ENCODE measurements around the gene CCDC102B. TPM values are rescaled to one million over a fixed set of nuclear protein-coding genes. Genes with fewer than 3 reads are reported as not detected.

CCDC102B gene
- 1 to 10 TPM in 3 of 6 experiments, under 1 TPM in 3; 0.86 to 1.7 (median 1.2) TPM for total RNA-seq
- long read RNA-seq, result 0 reads

GRCh38 chr18:68797871-68798270 lies at the start of gene CCDC102B:
TSS of gene CCDC102B (plus strand) at chr18:68798080. CDS start at chr18:68836764, 38,684 bp downstream.
- Histone ChIP-seq H3K27me3 (no peaks in the 10 kb centered on the region), H3K9me3 (no peaks in the 10 kb centered on the region), H3K4me3 (no peak within 1 kb of the TSS), H3K36me3 (no peaks in the 10 kb centered on the region), H3K27ac (no peak within 1 kb of the TSS), H3K4me1 (no peaks in the 10 kb centered on the region)
- TF ChIP-seq CTCF (IDR thresholded peaks at IDR 0.05) (no peak), POLR2A (IDR thresholded peaks at IDR 0.05) (no peak)
- 43% methylated on average over 1 of the region's 1 CpG for WGBS (ENCODE audit: insufficient coverage, low coverage, low lambda C conversion rate, missing lambda C conversion rate)
- ATAC-seq, result no peak
- intact Hi-C loops (cut with DNase I), result no loop called here
- no peak for DNase-seq

- no peaks in the 10 kb centered on the region for H3K27me3 ChIP-seq
- intact Hi-C loops (cut with DNase I), result no loop called here
- no peaks in the 10 kb centered on the region for H3K9me3 ChIP-seq
- H3K27ac ChIP-seq, result no peak overlapping the region
- TF ChIP-seq CTCF (IDR thresholded peaks at IDR 0.05) (no peak), POLR2A (IDR thresholded peaks at IDR 0.05) (no peak)
- DNase-seq (no peak), ATAC-seq (no peak)
- H3K4me3 ChIP-seq, result no peak overlapping the region
- H3K4me1 ChIP-seq, result no peaks in the 10 kb centered on the region
- 43% methylated on average over 1 of the region's 1 CpG for WGBS (ENCODE audit: insufficient coverage, low coverage, low lambda C conversion rate, missing lambda C conversion rate)
- no peaks in the 10 kb centered on the region for H3K36me3 ChIP-seq
Observed at GRCh38 chr18:68757126-68757525, 40.8 kb upstream of the CCDC102B start.

GRCh38 chr18:68759308-68759707 lies 38.6 kb upstream of the CCDC102B start:
- Histone ChIP-seq H3K36me3 (no peaks in the 10 kb centered on the region), H3K27ac (no peak overlapping the region), H3K9me3 (no peaks in the 10 kb centered on the region), H3K4me1 (no peaks in the 10 kb centered on the region), H3K27me3 (no peaks in the 10 kb centered on the region), H3K4me3 (no peak overlapping the region)
- intact Hi-C loops (cut with DNase I), result no loop called here
- ATAC-seq (no peak), DNase-seq (no peak)
- TF ChIP-seq CTCF (IDR thresholded peaks at IDR 0.05) (no peak), POLR2A (IDR thresholded peaks at IDR 0.05) (no peak)
- WGBS (ENCODE audit: insufficient coverage, low coverage, low lambda C conversion rate, missing lambda C conversion rate), result 51% methylated on average over 2 of the region's 2 CpGs

- DNase-seq, result no peak
- intact Hi-C loops (cut with DNase I), result no loop called here
- 76% methylated on average over 2 of the region's 2 CpGs for WGBS (ENCODE audit: insufficient coverage, low coverage, low lambda C conversion rate, missing lambda C conversion rate)
Observed at GRCh38 chr18:68763083-68763482, 34.8 kb upstream of the CCDC102B start.

More at GRCh38 chr18:68763083-68763482, 34.8 kb upstream of the CCDC102B start:
- Histone ChIP-seq H3K9me3 (no peaks in the 10 kb centered on the region), H3K4me1 (no peaks in the 10 kb centered on the region), H3K4me3 (no peak overlapping the region), H3K27me3 (no peaks in the 10 kb centered on the region), H3K27ac (no peak overlapping the region), H3K36me3 (no peaks in the 10 kb centered on the region)
- TF ChIP-seq POLR2A (IDR thresholded peaks at IDR 0.05) (no peak), CTCF (IDR thresholded peaks at IDR 0.05) (no peak)
- no peak for ATAC-seq

All from right lobe of liver (tissue), 6 donors.